RWPE2 (cell line): ENCODE measurements around the gene TSPEAR.

Source experiments
- ATAC-seq: fragments of 200-7000 bp; cut with Tn5 transposase; 3 replicates; pipeline ENCODE4 v1.9.1; 2021; ENCODE audit warnings: low read depth
- DNase-seq: peaks from one replicate; pipeline ENCODE4 v3.0.0-alpha.2; 2020; ENCODE audit warnings: low spot score
- H3K27ac ChIP-seq: fragments of 450-650 bp; 2 replicates; pipeline ENCODE4 v1.5.1; 2017; ENCODE audit warnings: mild to moderate bottlenecking; ENCODE audit not compliant: poor library complexity, severe bottlenecking
- H3K27me3 ChIP-seq: fragments of 250-450 bp; sonication (Bioruptor Pico); 2 replicates; pipeline ENCODE4 v1.5.1; 2021; ENCODE audit warnings: mild to moderate bottlenecking, moderate library complexity; ENCODE audit not compliant: insufficient read depth, poor library complexity, severe bottlenecking
- H3K36me3 ChIP-seq: fragments of 250-450 bp; sonication (Bioruptor Pico); 2 replicates; pipeline ENCODE4 v1.5.1; 2020; ENCODE audit warnings: low read depth, mild to moderate bottlenecking, moderate library complexity
- H3K4me1 ChIP-seq: fragments of 250-450 bp; sonication (Bioruptor Pico); 2 replicates; pipeline ENCODE4 v1.5.1; 2021; ENCODE audit warnings: mild to moderate bottlenecking, moderate library complexity; ENCODE audit not compliant: insufficient read depth, poor library complexity, severe bottlenecking
- H3K4me3 ChIP-seq: fragments of 250-450 bp; sonication (Bioruptor Pico); 2 replicates; pipeline ENCODE4 v1.5.1; 2021; ENCODE audit warnings: mild to moderate bottlenecking, moderate library complexity; ENCODE audit not compliant: severe bottlenecking
- H3K9me3 ChIP-seq: fragments of 250-450 bp; sonication (Bioruptor Pico); 2 replicates; pipeline ENCODE4 v1.5.1; 2021; ENCODE audit warnings: mild to moderate bottlenecking, moderate library complexity; ENCODE audit not compliant: severe bottlenecking
- TF ChIP-seq, protein P1 (sequence below): fragments of 450-650 bp; IDR thresholded peaks from one replicate; pipeline ENCODE4 v1.5.1; 2017; ENCODE audit warnings: mild to moderate bottlenecking, moderate library complexity; ENCODE audit not compliant: poor library complexity, severe bottlenecking

TSPEAR gene

DNA sequence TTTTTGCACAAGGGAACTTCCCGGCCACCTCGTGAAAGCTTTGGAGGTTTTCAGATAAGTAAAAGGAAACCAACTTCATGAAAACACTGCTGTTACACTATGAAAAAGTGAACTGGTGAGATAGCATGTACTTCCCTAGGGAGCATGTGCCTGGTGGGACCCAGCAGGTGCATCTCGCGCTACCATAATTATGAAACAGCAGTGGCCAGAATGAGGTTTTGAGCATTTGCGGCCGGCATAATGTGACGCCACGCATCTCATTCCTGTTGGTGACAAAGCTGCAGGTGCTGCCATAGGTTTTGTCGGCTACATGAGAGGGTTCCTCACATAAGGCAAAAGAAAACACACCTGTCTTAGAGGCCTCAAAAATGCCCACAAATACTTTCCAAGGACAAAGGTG, 154.5 kb downstream of the TSPEAR start:
- H3K9me3 ChIP-seq = no peaks in the 10 kb centered on the region
- TF ChIP-seq, protein P1, sequence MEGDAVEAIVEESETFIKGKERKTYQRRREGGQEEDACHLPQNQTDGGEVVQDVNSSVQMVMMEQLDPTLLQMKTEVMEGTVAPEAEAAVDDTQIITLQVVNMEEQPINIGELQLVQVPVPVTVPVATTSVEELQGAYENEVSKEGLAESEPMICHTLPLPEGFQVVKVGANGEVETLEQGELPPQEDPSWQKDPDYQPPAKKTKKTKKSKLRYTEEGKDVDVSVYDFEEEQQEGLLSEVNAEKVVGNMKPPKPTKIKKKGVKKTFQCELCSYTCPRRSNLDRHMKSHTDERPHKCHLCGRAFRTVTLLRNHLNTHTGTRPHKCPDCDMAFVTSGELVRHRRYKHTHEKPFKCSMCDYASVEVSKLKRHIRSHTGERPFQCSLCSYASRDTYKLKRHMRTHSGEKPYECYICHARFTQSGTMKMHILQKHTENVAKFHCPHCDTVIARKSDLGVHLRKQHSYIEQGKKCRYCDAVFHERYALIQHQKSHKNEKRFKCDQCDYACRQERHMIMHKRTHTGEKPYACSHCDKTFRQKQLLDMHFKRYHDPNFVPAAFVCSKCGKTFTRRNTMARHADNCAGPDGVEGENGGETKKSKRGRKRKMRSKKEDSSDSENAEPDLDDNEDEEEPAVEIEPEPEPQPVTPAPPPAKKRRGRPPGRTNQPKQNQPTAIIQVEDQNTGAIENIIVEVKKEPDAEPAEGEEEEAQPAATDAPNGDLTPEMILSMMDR = no peak
- H3K27ac ChIP-seq = no peak overlapping the region
- peaks cover 20% of the 10 kb centered on the region for H3K27me3 ChIP-seq
- H3K36me3 ChIP-seq = no peaks in the 10 kb centered on the region
- H3K4me3 ChIP-seq = no peak overlapping the region
- no peaks in the 10 kb centered on the region for H3K4me1 ChIP-seq
- no peak for ATAC-seq
- no peak for DNase-seq

GRCh38 chr21:44555200-44555875, 156.0 kb downstream of the TSPEAR start:
- TF ChIP-seq, protein P1 = no peak
- H3K4me1 ChIP-seq = no peaks in the 10 kb centered on the region
- H3K36me3 ChIP-seq = no peaks in the 10 kb centered on the region
- peaks cover 18% of the 10 kb centered on the region for H3K27me3 ChIP-seq
- DNase-seq = no peak
- H3K4me3 ChIP-seq = no peak overlapping the region
- ATAC-seq = no peak
- no peaks in the 10 kb centered on the region for H3K9me3 ChIP-seq
- H3K27ac ChIP-seq = no peak overlapping the region

GRCh38 chr21:44552681-44553080, 158.7 kb downstream of the TSPEAR start:
- DNase-seq (no peak), ATAC-seq (no peak)
- Histone ChIP-seq H3K27me3 (peaks cover 14% of the 10 kb centered on the region), H3K4me3 (no peak overlapping the region), H3K4me1 (peaks cover 10% of the 10 kb centered on the region), H3K36me3 (no peaks in the 10 kb centered on the region), H3K27ac (no peak overlapping the region), H3K9me3 (no peaks in the 10 kb centered on the region)
- TF ChIP-seq, protein P1 = no peak

- peaks cover 9% of the 10 kb centered on the region for H3K27me3 ChIP-seq
- H3K9me3 ChIP-seq = no peaks in the 10 kb centered on the region
- no peak for DNase-seq
- no peak overlapping the region for H3K27ac ChIP-seq
- no peak overlapping the region for H3K4me3 ChIP-seq
- TF ChIP-seq, protein P1 = no peak
- no peak for ATAC-seq
- H3K4me1 ChIP-seq = peaks cover 10% of the 10 kb centered on the region
- no peaks in the 10 kb centered on the region for H3K36me3 ChIP-seq
These were observed 159.2 kb downstream of the TSPEAR start for GRCh38 chr21:44552136-44552535.

- Histone ChIP-seq H3K4me1 (peaks cover 10% of the 10 kb centered on the region), H3K36me3 (no peaks in the 10 kb centered on the region), H3K4me3 (no peak within 1 kb of the TSS), H3K27ac (no peak within 1 kb of the TSS), H3K27me3 (peaks cover 6% of the 10 kb centered on the region), H3K9me3 (no peaks in the 10 kb centered on the region)
- no peak for ATAC-seq
- no peak for DNase-seq
- TF ChIP-seq, protein P1 = no peak
These were observed 159.9 kb downstream of the TSPEAR start, which contains the start of gene KRTAP10-2 for GRCh38 chr21:44551340-44551961. KRTAP10-2 (minus strand) TSS chr21:44551505; CDS start chr21:44551458, 47 bp downstream.
